ENCODE results near the gene GIT2.

The GIT2 gene

DNA sequence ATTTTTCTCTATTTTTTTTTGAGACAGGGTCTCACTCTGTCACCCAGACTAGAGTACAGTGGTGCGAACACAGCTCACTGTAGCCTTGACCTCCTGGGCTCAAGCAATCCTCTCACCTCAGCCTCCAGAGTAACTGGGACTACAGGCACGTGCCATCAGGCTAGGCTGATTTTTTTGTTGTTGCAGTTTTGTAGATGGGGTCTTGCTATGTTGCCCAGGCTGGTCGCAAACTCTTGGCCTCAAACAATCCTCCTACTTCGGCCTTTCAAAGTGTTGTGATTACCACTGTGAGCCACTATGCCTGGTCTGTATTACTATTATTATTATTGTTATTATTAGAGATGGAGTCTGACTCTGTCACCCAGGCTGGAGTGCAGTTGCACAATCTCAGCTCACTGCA is 23.3 kb downstream of the GIT2 start:
- no peak for DNase-seq

DNA sequence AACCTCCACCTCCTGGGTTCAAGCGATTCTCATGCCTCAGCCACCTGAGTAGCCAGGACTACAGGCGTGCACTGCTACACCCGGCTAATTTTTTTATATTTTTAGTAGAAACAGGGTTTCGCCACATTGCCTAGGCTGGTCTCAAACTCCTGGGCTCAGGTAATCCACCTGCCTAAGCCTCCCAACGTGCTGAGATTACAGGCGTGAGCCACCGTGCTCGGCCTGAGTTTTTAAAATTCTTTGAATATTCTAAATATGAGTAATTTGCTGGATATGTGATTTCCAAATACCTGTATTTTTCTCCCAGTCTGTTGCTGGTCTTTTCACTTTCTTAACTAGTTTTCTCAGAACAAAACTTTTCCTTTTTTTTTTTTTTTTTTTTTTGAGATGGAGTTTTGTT is 27.4 kb downstream of the GIT2 start:
- no peak for DNase-seq

DNA sequence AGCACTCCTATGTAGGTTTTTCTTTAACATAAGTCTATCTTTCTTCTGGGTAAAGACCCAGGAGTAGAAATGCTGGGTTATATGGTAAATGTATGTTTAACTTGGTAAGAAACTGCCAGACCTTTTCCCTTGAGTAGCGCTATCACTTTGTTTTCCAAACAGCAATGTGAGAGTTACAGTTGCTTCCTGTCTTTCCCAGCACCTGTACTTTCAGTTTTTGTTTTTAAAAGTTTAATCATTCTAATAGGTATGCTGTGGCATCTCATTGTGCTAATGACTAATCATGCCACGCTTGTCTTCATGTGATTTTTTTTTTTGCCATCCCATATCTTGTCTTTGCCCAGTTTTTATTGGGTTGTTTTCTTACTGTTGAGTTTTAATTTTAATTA is 28.1 kb downstream of the GIT2 start:
- DNase-seq: no peak

DNA sequence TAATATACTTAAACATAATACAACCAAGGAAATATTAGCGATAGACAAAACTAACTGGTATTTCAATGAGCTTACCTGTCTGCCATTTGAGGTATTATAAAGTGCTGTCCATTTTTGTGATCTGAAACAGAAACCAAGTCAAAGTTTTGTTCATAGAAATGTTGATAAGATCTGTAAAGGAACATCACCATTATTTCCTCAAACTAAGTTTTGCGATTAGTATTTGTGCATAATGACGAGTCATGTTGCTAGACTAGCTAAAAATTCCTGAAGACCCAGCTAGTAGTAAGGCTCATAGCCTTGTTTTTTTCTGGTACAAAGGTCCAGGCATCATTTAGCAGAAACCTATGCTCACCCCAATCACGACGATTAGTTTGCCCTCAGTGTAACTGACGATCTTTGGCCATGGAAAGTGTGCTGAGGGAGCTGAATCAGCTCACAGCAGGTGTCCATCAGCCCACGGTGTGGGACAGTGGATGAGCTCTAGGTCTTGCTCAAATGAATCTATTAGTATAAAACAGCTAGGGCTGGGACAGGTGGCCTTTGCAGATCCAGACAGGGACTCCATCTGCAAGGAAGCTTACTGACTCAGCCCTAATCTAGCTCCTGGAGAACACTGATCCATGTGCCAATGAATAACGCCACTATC is 28.7 kb downstream of the GIT2 start:
- DNase-seq: no peak

DNA sequence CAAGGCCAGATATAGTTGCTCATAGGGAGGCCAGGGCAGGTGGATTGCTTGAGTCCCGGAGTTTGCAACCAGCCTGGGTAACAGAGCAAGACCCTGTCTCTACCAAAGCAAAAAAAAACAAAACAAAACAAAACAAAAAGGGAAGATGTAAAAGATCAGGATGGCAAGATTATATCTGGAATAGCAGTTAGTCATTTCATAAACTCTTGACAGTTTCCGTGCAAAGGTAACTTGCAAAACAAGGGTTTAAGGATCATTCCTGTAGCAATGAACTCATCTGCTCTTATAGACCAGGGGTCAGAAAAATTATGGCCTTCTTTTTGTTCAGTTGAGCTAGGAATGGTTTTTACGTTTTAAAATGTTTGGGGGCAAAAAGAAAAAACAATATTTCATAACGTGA is 29.6 kb downstream of the GIT2 start:
- DNase-seq: no peak

DNA sequence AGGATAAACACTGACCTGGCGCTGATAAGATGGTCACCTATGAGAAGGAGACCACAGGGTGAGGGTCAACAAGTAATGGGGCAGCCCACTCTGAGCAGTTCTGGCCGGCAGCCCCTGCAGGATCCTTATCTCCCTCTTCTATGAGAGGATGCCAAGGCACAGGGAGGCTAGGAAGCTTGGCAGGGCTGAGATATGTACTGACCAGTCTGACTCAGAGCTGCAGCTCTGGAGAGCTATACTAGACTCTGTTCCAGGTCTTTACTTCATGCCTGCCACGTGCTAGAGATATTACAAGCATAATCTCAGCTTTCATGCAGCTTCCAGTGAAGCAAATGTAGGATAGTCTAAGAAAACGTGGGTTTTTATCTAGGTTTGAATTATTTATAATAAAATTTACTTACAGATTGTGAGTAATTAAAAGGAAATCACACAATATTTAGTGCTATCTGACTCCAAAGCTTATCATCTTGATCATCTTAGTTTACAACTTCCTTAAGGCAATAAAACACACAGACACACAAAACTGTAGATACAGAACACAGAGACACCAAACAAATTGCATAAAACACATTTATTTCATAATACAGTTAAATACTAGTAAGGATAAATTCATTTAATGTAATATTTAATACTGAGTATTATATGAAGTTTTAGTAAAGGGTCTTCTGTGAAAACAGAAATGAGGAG is 32.3 kb downstream of the GIT2 start:
- DNase-seq: no peak

DNA sequence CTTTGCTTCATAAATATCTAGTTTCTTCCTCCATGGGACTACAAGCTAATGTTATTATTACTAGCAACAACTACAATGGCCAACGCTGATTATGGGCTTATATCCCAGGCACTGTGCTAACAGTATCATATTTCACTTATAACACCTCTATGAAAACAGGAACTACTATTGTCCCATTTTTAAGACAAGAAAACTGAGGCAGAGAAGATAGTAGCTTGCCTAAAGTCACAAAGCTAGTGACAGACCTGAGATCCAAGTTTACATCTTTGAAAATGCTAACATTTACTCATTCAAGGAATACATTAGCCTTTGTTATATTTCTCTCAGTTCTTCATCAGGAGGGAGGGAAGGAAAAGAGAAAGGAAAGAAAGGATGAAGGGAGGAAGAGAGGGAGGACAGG is 32.8 kb downstream of the GIT2 start:
- no peak for DNase-seq

DNA sequence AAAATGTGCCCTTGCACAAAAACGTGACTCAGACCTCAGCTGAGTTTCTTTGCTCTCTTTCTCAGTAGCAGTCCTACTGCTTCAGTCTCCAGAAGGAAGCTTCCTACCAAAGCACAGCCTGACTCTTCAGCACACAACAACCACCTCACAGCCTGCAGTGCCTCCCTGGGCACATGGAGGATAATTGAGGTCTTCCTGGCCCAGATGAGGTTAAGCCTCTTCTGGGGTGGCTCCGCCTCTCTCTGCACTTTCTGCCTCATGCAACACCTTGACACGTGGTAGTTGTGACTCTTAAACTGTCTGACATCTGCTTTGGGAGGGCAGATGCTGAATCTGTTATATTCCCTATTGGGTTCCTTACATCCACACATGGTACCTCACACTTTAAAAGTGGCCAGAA is 33.8 kb downstream of the GIT2 start:
- no peak for DNase-seq

DNA sequence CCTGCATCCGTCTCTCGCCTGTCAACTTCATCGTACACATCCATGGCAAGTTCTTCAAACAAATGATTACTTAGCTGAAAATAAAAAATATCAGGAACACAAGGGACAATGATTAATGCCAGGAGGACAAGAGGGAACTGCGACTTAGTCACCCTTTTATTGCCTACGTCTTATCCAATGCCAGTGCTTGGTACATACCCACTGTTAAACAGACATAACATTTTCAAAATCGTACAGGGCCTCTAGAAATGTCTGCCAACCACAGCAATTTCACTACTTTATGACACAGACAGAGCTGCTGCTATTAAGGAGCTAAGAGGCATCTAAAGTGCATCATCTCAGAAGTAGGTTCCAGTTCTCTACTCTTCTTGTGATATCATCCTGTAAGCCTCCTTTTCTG is 34.6 kb downstream of the GIT2 start:
- no peak for DNase-seq

DNA sequence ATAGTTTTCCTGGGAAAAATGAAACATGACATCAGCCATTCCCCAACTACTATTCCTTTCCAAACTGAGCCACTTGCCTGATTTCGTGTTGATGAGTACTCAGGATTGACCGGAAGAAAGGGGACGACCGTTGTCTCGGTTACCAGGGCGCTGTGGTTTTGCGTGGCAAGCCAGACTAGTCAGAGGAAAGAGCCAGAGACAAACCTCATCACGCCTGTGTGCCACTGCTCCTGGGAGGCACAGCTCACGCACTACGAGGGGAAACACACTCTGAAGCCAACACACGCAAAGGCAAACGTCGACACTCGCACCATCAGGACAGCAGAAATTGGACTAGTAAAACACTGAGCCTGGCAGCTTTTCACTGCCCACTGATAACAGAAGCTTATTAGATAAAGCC is 35.0 kb downstream of the GIT2 start:
- no peak for DNase-seq

DNA sequence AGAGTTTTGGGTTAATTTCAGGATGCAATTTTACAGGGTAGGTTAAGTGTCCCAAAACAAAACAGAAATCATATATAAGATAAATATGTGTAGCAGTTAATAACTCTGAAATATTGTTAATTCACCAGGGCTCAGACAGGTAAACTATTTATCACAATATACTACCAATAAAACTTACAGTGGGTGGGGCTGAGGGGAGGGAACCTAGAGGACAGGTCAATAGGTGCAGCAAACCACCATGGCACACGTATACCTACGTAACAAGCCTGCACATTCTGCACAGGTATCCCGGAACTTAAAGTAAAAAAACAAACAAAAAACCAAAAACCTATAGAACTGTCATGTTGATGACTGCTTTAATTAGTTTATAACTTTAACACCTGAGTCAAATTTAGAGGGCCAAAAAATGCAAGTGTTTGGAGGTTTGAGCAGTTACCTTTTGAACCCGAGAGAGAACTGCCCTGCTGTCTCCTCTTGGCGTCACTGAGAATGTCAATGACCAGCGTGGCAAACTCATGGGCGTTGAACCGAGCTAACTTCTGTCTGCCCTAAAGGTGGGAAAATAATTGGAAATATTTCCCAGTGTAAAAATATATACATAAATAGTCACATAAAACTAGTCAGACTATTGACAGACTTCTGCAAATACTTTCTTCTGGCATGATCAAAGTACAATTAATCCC is 36.6 kb downstream of the GIT2 start:
- no peak for DNase-seq

DNA sequence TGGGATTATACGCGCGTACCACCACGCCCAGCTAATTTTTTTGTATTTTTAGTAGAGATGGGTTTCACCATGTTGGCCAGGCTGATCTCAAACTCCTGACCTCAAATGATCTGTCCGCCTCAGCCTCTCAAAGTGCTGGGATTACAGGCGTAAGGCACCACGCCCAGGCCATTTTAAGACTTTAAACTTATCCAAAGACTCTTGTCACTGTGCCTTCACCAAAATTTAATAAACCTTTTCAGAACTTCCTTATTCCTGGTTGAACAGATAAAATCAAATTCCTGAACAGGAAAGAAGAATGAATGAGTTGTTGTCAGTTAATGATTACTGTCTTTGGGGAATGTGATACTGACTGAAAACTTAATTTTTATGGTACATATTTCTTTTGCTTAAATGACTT is 37.8 kb downstream of the GIT2 start:
- DNase-seq: no peak

DNA sequence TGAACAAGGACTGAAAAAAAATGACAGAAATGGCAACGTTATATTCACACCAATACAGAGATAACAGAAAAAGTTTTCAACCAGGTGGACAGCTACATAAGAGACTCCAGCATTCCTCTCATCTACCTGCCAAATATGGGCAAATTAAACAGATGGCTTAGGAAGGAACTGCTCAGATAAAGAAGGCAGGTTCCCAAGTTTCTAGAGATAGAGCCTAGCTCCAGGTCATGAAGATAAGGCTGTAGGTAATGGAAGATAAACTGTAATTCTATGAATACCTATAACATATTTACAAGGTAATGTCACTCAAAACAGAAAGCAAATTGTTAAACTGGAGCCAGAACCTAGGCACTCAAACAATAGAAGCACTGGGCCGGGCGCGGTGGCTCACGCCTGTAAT is 42.5 kb downstream of the GIT2 start:
- DNase-seq: no peak

DNA sequence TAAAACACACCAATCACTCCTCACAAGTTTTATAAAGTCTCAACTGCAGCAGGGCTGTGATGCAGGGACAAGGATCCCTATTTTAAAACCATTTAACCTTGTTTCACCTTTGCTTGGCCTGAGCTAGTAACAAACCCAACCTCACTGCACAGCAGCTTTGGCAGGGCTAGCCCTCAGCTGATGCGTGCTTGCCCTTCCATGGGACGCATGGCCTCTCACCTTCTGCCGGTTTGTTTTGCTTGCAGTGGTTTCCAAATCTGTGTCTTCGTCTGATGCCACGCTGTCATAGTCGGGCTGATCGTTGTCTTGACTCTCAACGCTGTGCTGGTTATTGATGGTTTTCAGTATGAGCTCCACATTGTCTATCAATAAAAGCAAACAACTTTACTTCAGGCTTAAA is 43.3 kb downstream of the GIT2 start:
- no peak for DNase-seq

DNA sequence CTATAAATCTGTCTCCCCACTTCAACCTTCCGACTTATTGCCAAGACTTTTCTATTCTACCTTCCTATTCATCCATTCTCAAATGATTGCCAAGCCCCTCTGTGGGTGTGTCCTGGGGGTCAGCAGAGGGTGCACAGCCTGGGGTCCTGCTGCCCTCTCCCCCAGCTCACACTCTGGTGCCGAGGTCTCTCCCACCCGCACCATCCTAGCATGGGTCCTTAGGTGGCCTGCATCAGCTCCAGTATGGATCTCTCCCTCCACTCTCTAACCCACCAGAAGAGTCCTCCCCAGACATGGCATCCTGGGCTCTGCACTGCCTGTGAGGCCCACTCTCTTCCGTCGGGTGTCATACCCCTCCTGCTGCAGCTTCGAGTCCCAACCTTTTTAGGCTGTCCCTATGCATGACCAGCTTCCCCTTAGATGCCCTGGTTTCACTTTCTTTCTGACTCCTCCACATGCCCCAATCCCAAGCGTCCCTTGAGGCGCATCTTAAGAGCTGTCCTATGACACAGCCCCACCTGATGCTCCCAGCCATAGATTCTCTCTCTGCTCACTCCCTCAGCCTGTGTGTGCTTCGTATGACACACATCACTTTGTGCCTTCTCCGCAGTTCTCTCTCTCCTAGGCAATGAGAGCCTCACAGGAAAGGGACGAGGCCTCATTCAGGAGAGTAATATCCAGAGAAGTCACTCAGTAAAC is 43.9 kb downstream of the GIT2 start:
- no peak for DNase-seq

DNA sequence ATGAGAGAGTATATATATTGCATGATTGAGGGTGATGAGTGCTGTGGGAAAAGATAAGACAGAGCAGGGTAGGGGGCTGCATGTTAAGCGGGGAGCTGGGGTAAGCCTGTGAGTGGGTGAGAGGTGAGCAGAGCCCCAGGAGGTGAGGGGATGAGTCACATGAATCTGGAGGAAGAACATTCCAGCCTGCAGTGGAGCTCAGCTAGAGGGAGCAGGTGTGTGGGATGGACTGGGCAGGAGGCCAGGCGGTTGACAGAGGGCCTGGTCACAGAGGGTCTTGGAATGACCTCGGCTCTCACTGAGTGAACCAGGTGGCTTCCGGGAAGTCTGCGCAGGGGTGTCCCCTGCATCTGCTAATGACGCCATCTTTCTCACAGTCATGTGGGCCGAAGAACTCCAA is 44.4 kb downstream of the GIT2 start:
- no peak for DNase-seq

DNA sequence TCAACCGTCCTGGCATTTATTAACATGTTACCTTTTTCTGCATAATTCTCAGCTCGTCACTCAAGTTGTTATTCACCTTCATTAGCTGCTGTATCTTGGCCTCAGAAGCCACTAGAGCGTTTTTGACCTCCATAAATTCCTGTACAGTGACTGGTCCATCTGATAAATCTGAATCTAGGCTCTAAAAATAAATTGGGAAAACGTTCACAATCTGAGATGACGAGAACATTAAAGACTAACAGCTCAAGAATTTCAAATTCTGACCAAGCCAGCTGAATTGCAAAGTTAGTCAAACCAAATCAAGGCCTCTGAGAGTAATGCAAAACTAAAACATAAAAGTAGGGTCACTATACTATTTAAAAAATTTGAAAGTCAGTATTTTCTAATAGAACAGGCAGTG is 45.0 kb downstream of the GIT2 start:
- DNase-seq: no peak

DNA sequence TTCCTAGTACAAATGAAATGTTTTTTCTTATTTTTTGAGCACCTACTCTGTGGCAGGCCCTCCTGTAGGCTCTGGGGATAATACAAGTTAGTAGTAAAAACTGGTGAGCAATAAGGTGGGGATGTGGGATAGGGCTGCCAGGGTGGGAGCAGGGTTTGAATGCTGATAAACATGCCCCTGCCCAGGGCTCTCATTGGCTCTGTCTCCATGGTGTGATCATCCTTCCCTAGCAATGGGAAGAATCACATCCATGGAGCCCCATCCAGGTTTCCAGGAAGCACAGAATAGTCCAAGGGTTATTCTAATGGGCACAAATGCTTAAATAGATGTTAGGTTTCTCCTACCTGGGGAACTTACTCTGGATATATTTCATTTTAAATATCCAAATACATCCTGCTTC is 45.5 kb downstream of the GIT2 start:
- DNase-seq: no peak

DNA sequence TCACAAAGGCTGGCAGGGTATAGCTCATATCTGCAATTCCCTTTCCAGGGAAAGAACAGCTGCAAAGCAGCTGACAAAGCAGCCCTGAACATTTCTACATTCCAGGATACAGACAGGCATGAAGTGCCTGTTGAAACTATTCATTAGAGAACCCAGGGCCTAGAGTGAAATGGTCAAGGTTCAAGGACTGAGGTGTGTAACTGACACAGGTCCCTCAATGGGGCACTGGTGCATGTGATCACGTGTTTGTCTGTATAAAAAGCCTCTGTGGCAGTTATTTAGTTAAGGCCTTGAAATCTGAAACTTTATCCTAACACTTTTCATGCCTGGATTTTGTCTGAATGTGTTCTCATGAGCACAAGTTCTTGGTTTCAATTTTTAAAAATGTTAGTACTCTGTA is 47.1 kb downstream of the GIT2 start:
- peak in 1 of 3 experiments; percentile 84 for DNase-seq

DNA sequence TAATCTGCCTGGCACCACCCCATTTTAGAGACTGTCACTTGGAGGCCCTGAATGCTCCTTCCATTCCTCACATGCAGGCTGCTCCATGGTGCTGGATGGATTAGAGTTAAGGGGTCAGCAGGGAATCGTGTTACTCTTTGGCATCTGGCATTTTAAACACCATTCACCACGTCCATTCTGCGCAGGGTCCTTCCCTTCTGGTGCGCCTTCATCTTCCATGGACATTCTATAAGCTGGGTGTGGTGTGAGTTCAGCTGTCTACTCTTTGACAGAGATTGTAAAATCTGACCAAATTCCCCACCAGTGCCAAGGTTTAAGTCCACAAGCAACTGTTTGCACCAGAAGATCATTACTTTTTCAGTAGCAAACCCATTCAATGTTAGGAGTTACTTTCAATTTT is 47.8 kb downstream of the GIT2 start:
- no peak for DNase-seq

DNA sequence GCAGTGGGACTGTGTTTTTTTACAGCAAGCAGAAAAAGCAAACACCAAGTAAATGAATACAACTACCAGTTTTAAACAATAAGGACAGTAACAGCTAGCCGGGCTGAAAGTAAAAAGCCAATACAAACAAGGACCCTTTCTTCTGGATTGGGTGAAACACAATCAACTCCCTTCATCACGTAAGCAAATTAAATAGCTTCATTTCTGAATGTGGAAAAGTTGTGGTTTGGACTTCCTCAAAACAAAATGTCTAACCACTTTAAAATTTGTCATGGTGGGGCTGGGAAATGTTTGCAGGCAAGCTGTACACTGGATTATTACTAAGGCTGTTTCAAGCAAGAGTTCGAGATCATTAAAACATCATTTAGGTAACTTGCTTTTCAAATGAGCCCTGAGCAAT is 48.6 kb downstream of the GIT2 start:
- DNase-seq: no peak

DNA sequence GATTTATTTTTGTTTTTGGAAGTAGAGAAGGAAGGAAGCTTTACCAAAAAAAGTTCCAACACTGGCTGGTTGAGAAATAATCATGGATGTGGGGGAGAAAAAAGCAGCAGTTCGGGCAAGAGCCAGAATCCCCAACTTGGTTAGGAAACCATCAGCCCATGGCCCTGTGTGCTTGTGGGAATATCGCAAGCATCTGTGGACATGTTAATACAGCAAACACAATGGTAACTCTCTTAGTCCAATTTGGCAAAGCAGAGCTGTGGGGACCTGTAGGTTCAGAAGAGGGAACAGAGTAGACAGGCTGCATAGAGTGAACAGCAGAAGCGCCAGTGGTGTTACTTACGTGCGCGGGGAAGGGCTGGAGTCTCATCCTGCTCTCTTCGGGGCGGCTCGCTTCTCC is 49.3 kb downstream of the GIT2 start:
- no peak for DNase-seq

DNA sequence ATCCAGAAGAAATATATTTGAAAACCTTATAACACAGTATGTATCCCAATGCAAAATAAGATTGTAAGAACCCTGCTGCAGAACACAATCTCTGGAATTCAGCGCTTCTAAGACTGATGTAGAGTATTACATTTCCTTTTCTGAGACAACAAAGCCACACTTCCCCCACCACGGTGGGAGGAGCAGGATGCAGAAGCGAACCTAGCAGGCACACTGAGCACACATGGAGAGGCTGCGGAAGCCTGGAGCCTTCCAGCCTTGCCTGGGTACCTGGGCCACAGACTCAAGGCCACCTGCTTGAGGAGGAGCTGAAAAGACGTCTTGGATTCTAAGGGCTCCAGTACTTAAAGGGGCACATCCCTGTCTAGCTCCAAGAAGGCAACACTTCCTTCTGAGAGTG is 49.7 kb downstream of the GIT2 start:
- DNase-seq: no peak

Data from NCI-H1417 (cell line).